Measurements from ENCODE around the gene LPAR3.

Gene LPAR3

DNA sequence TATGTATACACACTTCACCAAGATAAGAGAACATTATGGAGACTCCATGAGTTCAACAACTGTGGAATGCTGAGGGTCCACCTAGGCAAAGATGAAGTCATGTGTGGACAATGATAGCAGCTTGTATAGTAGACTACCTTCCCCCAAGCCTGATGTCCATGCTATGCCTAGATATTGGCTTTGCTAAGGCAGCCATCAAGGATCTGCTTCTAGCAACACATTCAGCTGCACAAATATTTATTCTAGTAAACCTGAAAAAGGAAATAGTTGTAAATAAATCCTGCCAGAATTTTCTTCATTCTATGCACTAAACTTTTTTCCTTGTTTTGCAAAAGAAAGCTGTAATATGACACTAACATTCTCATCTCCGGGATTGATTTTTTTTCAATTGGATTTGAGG lies 7.0 kb upstream of the LPAR3 start:
- DNase-seq = no peak

DNA sequence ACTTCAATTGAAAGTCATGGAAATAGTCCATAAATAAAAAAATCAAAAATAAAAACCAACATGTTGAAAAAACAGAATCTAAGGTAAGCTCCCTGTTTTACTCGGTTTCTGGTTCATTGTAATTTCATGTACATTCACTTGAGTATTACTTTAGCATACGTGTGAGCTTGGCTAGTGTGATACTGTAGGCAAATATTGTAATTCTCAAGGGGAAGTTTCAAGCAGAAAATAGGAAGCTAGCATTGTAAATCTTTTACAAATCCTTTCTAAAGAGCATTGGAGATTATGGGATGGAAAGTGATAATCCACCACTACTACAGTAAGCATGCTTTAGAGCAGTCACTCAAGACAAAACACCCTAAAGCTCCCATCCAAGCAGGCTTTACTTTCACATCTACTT lies 3.3 kb upstream of the LPAR3 start:
- no peak for DNase-seq

DNA sequence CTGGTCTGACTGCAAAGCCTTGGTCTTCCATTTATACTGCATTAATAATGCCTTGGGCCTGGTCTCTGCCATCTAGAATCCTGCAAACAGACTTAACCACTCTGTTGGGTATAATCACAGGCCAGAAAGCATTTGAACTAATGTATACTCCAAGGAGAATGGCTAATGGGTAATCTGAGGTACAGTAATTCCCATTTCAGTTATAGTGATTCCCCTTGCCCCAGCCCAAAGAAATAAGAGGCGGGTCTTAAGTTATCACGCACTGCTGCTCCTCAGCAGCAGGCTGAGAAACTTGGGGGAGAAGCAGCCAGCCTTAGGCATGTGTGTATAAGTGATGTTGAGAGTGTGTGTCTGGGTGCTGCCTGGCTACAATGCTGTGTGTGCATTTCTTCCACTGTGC lies 2.4 kb downstream of the LPAR3 start:
- no peak for DNase-seq

DNA sequence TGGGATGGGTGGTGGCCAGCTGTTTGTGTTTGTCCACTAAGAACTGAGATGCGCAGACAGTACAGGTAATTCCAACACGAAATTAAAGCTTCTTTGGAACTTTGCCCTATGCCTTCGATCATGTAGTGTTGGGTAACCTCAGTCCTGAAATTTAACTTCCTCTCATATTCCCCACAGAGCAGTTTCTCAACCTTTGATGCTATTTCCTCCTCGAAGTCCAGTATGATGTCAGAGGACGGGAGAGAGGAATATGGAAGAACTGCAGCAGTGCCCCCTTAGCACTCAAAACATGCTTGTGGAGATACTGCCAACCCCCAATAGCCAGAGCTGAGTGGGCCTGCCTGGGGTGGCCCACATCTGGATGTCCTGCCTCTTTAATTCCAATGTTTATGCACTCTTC lies 3.6 kb downstream of the LPAR3 start:
- no peak for DNase-seq

DNA sequence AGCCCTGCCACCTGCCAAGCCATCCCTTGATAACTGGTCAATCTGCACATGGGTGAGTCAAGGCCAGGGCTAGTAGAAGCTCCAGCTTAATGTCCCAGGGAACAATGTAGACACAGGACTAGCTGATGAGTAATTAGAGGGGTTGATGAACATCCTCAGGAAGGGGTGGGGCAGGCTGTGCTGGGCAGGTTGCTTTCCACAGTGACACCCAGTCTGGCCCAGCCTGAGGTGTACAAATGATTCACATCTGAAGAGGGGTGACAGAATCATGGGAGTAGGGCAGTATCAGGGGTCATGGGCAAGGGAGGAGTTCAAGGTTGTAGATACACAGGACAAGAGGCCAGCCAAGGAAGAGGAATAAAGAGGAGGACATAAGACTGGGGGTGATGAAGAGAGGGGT lies 4.3 kb downstream of the LPAR3 start:
- no peak for DNase-seq

DNA sequence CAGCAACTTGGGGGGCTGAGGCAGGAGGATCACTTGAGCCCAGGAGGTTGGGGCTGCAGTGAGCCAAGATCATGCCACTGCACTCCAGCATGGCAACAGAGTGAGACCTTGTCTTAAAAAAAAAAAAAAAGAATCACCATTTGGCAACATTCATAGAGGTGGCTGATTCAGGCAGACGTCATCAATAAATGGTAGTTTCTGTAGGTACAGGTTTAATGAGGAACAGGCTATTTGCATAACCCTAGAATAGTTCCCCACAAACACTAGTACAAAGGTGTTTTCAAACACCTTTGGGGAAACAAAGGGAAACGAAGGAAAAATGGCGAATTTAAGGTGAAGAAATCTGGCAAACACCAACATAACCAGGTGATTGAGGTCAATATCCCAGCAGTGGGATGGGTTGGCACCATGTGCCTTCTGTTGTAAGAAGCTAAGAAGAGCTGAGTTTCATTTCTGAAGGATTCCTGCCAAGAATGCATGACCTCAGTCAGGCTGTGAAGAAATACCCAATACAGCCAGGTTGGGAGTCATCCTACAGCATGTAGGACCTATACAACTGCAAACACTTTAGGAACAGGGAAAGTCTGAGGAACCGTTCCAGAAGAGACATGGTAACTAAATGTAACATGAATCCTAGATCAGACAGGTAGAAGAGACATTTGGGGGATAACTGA lies 5.6 kb downstream of the LPAR3 start:
- no peak for DNase-seq

DNA sequence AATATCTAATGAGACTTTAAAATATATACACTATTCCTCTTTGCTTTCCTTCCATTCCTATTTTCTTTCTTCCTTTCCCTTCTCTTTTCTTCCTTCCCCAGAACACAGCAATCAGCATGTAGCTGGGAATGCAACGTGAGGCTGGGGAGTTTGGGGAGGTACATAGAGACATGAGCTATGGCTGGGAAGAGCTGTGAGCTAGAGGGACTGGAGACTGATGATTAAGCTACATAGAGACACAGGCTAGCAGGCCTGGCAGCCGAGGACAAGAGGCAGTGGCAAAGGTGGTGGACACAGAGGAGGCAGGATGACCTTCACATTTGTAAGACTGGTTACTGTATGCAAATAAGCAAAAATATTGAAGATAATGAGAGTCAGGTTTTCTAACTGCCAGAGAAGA lies 7.5 kb downstream of the LPAR3 start:
- DNase-seq = no peak

DNA sequence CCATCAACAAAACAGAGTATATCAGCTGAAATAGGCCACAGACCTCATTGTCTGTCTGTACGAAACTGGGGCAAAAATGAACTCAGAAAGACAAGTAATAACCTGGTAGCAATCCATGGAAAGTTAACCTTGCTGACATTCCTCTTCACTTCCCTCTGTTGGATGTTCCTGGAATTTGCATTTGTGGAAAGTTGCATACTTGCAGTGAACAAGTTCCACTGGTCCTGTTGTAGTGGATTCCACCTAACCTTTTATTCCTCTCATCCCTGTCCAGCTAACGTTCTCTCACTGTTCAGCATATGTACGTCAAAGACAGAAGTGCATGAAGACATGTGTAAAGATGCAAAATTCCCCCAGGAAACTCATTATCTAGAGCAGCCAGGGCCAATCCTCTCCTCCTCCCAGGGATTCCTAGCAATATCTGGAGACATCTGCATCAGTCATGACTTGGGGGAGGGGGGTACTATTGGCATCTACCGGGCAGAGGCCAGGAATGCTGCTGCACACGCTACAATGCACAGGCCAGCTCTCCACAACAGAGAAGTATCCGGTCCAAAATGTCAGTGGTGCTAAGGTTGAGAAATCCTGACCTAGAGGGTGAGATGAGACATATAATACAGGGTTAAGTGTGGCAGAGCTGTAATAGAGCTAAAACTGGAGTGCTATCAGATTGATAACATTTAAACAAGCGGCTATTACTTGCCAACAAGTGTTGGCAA lies 8.2 kb downstream of the LPAR3 start:
- DNase-seq = no peak

DNA sequence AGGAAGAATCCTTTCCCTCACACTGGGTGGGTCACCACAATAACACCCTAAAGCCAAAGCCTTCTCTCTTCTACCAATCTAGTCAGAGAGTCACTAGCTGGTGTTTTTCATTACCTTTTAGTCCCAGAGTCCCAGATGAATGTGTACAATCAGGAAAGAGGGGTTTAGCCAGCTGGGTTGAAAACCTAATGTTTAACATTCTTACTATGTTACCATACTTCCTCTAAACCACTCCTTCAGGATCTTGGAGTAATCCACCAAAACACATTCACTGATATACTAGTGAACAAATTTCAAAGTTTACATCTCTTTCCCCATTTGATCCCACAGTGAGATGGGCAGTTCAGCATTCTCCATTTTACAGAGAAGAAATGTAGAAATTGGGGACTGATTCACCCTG lies 9.7 kb downstream of the LPAR3 start:
- DNase-seq = no peak

DNA sequence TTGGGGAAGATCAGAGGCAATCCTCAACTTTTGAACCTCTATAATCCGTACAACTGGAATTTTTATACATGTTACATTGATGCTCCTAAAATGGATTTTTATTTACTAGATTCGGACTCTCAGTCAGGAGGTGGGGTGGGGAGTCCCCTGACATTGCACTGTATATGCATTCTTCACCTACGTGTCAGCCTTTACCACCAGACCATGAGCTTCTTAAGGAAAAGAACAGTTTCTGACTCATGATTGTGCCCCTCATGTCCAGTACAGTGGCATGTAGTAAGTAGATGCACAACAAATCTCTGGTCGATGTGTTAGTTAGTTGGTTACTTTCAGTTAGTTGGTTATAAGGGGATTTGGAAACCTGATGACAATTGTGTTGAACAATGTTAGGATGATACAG lies 15.4 kb downstream of the LPAR3 start:
- no peak for DNase-seq

DNA sequence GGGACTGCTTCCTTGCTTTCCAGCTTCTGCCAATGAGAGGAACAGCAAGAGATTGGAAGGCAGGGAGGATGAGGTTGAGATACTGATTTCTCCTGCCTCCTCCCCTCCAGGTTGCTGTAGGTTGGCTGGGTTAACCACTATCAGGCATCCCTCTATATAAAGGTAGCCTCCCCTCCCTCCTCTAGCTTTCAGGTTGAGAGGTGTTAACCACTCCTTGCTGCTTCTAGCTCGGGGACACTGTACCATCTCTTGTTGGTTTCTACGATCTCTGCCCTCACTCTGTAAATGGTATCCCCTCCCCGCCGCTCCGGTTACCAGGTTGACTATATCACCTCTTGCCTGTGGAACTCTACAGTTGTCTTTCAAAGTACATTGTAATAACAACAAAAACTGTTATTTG lies 16.7 kb downstream of the LPAR3 start:
- no peak for DNase-seq

DNA sequence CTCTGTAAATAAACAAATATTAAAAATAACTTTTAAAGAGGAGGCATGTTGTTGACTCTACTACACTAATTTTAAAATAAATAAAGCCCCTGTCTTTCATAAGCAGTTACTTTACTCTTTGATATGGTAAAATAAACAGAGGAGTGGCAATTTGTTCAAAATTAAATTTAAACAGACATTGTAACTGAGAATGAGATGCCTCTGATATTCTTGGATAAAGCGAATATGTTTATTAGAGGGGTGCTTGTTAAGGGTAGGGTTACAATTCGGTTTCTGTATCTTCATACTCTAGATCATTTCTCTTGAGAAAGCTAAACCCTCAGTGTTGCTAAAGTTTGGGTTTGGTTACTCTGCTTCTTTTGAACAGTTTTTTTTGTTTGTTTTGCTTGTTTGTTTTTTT lies 19.6 kb downstream of the LPAR3 start:
- DNase-seq = no peak

DNA sequence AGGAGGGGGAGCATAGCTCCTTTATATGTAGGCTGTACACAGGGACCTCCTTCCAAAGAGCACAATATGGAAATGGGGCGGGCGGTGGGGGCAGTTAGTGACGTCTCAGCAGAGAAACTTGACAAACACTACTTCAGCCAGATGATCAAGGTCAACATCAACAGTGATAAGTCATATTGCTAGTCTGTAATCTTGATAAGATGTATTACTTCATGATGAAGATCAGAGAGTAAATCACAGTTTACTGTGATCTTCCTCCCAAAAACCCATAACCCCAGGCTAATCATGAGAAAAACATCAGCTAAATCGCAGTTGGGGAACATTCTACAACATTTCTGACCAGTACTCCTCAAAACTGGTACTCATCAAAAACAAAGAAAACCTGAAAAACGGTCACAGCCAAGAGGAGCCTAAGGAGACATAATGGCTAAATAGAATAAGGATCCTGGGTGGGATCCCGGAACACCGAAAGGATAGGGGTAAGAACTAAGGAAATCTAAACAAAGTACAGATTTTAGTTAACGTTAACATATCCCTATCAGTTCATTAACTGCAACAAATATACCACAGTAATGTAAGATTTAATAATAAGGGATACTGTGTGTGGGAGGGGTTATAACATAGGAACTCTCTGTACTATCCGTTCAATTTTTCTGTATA lies 20.2 kb downstream of the LPAR3 start:
- no peak for DNase-seq

DNA sequence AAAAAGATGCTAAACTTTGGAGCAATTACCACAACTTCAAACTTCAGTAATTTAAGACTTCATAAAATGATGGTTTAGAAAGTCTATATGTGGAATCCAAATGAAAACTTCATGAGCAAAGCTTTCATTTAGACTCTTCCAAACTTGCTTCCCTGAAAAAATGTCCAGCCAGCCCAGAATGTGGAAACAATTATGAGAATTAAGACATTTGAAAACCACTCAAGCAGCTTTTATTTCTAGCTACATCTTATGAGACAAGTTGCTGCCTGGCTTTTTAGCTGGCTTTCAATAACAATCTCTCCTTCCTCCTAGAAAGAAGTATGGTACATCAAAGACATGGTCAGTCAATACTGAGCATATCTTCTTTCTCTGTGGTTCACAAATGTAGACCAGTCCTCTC lies 21.8 kb downstream of the LPAR3 start:
- DNase-seq = no peak

DNA sequence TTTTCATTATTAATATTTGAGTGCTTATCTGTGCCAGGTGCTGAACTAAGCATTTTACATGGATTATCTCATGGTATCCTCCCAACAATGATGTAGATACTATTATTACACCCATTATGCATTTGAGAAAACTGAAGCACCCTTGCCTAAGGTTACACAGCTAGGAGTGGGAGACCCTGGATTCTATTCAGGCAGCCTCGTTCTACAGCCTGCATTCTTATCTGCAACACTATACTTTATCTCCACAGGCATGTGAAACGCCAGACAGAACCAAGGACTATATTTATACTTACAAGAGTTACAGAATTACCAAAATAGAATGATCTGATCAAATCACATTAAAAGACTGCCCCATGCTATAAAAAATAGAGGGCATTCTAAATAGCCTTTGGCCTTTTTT lies 22.4 kb downstream of the LPAR3 start:
- no peak for DNase-seq

DNA sequence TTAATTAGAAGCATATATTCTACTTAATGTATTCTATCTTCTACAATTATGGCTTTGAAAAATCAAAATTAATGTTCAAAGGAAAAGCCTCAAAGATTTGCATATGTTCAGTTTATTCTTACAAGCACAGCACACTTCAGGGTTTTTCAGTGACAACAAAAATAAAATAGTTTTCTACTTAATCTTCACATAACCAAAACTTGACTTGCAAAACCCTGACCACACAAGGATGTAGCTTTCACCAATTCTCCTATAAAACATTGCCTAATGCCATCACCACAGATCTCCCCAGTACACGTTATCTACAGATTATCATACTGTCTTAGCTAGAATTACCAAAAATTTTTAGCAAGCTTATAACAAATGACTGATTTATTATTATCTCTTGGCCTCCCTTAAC lies 23.3 kb downstream of the LPAR3 start:
- no peak for DNase-seq

DNA sequence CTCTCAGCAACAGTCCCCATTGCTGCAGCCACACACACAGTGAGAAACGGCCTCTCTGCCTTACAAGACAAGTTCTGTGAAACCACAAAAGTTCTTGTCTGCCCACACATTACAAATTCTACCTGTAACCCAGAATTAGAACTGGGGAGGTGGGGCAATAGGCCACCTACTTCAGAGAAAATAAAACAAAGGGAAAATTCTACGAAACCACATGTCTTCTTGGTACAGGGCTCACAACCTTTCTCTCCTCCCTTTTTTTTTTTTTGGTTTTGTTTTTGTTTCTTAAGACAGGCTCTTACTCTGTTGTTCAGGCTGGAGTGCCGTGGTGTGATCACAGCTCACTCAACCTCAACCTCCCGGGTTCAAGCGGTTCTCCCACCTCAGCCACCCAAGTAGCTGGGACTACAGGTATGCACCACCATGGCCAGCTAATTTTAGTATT lies 30.2 kb downstream of the LPAR3 start:
- DNase-seq = no peak

DNA sequence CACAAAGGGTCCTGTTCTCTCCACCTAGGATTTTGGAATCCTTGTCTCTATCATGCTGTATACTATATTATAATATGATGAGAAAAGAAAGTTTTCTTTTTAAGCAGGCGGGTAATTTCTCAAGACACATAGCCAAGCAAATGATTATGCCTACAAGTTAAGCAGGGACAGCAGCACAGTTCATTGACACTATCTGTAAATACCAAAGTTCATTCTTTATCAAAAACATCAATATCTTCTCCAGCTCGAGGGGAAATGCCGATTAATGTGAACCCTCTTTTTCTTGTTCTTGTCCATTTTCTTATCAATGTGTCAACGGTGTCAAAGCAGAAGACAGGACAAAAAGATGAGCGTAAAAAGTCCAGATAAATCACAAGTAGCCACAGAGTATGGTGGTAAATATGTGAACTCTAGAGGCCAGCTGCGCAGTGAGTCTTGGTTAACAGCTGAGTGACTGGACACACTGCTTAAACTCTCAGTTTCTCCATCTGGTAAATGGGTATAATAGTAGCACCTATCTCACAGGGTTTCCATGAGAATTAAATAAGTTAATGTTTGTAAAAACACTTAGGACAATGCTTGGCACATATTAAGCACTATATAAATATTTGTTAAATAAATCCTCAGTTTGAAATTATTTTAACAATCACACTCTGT lies 30.9 kb downstream of the LPAR3 start:
- no peak for DNase-seq

DNA sequence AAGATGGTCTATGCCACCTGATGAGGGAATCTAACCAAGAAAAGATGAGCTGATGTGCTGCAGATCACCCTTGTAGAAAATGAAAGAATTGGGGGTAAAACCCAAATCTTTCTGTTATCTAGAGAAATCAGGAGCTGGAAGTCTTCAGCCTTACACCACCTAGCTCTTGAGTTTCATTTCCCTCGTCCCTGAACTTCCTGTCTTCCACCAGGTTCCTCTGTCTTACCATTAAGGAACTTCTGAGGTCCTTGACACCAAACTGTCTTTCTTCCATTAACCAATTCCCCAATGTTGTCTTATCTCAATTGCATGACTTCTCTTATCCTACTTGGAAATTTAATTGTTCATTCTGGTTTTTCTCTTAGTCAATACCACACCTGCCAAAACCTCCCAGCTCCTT lies 31.5 kb downstream of the LPAR3 start:
- no peak for DNase-seq

DNA sequence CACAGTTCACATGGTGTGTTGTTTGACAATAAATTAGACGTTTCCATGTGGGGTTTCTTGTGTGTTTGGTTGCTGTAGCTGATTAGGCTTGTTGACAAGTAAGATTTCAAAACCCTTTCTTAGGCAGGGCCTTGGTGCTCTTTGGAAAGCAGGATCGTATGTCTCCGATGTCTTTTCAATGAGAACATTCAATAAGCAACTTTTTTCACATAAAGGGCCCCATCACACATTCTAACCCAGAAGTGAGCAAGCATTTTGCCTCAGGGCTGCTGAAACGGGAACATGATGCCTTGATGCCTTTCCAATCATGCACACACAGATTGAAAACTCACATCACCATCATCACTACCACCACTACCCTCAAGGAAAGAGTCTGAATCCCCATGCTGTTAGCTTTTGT lies 33.1 kb downstream of the LPAR3 start:
- no peak for DNase-seq

DNA sequence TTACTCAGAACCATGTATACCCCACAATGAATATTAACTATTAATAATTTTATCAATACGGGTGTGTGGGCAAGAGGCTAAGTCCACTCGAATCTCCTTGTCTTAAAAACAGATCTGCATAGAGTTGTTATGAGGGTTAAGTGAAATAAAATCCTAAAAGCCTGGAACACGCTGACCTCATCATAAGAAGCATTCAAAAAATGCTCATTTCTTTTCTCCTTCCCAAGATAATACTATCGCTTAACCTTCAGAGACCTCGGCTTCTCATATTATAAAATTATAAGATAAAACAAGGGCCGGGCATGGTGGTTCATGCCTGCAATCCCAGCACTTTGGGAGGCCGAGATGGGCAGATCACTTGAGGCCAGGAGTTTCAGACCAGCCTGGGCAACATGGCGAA lies 35.1 kb downstream of the LPAR3 start:
- no peak for DNase-seq

DNA sequence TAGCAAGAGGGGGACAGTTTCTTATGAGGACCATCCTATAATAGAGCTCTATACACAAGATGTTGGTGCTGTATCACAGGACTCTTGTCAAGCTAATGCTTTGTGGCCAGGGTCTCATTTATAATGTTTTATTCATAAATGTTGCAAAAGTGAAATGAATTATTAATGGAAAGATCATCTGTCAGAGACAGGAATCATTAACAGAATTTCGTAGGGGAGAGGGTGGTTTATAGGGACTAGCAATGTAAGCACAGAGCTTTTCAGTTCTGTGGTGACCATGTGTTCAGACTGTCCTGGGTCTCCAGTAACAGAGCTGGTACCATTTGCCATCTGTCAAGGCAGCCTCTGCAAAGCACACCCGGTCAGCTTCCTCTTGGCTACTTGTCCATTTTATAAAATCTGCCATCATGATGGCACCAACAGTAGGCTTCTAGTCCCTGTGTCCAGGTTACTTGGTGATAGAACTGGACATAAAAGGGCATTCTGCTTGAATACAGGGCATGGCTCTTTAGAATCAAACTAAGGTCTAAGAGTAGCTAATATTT lies 36.2 kb downstream of the LPAR3 start:
- DNase-seq = no peak
